Ascending aorta (tissue), 2 donors: Measurements from ENCODE around the gene ASIC3. TPM values are rescaled to one million over a fixed set of nuclear protein-coding genes. Genes with fewer than 3 reads are reported as not detected.

Source experiments
- DNase-seq, 2 donors: peaks; one replicate each; pipeline ENCODE4 v3.0.0-alpha.2; 2019; ENCODE audit warnings: low spot score in 2 of 2
- H3K27ac ChIP-seq, 2 donors: fragments of 200-600 bp; sonication (generic); one replicate each; pipeline ENCODE4 v1.5.1; 2016 to 2017; ENCODE audit warnings: mild to moderate bottlenecking in 1 of 2
- H3K27me3 ChIP-seq: fragments of 200-600 bp; sonication (generic); one replicate; pipeline ENCODE4 v1.5.1; 2017
- H3K36me3 ChIP-seq, 2 donors: fragments of 200-600 bp; sonication (generic); one replicate each; pipeline ENCODE4 v1.5.1; 2016
- H3K4me1 ChIP-seq, 2 donors: fragments of 200-600 bp; sonication (generic); one replicate each; pipeline ENCODE4 v1.5.1; 2016 to 2017; ENCODE audit warnings: mild to moderate bottlenecking in 1 of 2
- H3K4me3 ChIP-seq, 2 donors: fragments of 200-600 bp; sonication (generic); one replicate each; pipeline ENCODE4 v1.5.1; 2016 to 2017; ENCODE audit warnings: mild to moderate bottlenecking in 1 of 2
- H3K9me3 ChIP-seq, 2 donors: fragments of 200-600 bp; sonication (generic); one replicate each; pipeline ENCODE4 v1.5.1; 2016
- CTCF ChIP-seq, 3 experiments: fragments of 200-600 bp in 2 of 3; fragments of 450-650 bp in 1 of 3; sonication (generic) in 2 of 3; IDR thresholded peaks; one replicate each; pipeline ENCODE4 v1.5.1; 2016 to 2019; ENCODE audit warnings: antibody characterized with exemption in 3 of 3, mild to moderate bottlenecking in 1 of 3, moderate library complexity in 1 of 3
- intact Hi-C: fragments of 100-400 bp; cut with DNase I; formaldehyde crosslinking; loops from one replicate; pipeline ENCODE4 v1.15.1; 2023
- total RNA-seq: library from RNA; depleted of rRNA; stranded (reverse); fragments of >200 nt; gene quantifications from one replicate; pipeline ENCODE4 v1.1.0, GENCODE V29; 2016

Gene ASIC3
- total RNA-seq, 1 donor from 2014 or later = not detected

- no peak for TF ChIP-seq CTCF (IDR thresholded peaks at IDR 0.05)
- H3K4me1 ChIP-seq = no peaks in the 10 kb centered on the region
- no peak for DNase-seq
- intact Hi-C loops = no loop called here
- no peaks in the 10 kb centered on the region for H3K27me3 ChIP-seq
- H3K4me3 ChIP-seq = no peak overlapping the region
- H3K36me3 ChIP-seq = no peaks in the 10 kb centered on the region
- no peaks in the 10 kb centered on the region for H3K9me3 ChIP-seq
- H3K27ac ChIP-seq = no peak overlapping the region
These were observed 44.8 kb upstream of the ASIC3 start for GRCh38 chr7:151003572-151003971.

- no peak for DNase-seq
- intact Hi-C loops = no loop called here
- no peak for TF ChIP-seq CTCF (IDR thresholded peaks at IDR 0.05)
- H3K27me3 ChIP-seq = no peaks in the 10 kb centered on the region
- no peaks in the 10 kb centered on the region for H3K36me3 ChIP-seq
- H3K4me1 ChIP-seq = no peaks in the 10 kb centered on the region
- H3K4me3 ChIP-seq = no peak overlapping the region
- H3K27ac ChIP-seq = no peak overlapping the region
- H3K9me3 ChIP-seq = no peaks in the 10 kb centered on the region
These were observed 42.8 kb upstream of the ASIC3 start for GRCh38 chr7:151005566-151005965.

- Histone ChIP-seq H3K4me1 (no peaks in the 10 kb centered on the region), H3K4me3 (no peak overlapping the region), H3K36me3 (no peaks in the 10 kb centered on the region), H3K9me3 (no peaks in the 10 kb centered on the region), H3K27ac (no peak overlapping the region), H3K27me3 (no peaks in the 10 kb centered on the region)
- TF ChIP-seq CTCF (IDR thresholded peaks at IDR 0.05) = no peak
- DNase-seq = no peak
- intact Hi-C loops = no loop called here
These were observed 41.6 kb upstream of the ASIC3 start for GRCh38 chr7:151006590-151007300.

- no peaks in the 10 kb centered on the region for H3K27me3 ChIP-seq
- no peak overlapping the region for H3K4me3 ChIP-seq
- H3K9me3 ChIP-seq = no peaks in the 10 kb centered on the region
- DNase-seq = no peak
- no peaks in the 10 kb centered on the region for H3K4me1 ChIP-seq
- H3K27ac ChIP-seq = no peak overlapping the region
- H3K36me3 ChIP-seq = no peaks in the 10 kb centered on the region
- intact Hi-C loops = no loop called here
- TF ChIP-seq CTCF (IDR thresholded peaks at IDR 0.05) = no peak
These were observed 40.8 kb upstream of the ASIC3 start for GRCh38 chr7:151007469-151007898.

- intact Hi-C loops = no loop called here
These were observed 40.2 kb upstream of the ASIC3 start for GRCh38 chr7:151008143-151008510.

More at GRCh38 chr7:151008143-151008510, 40.2 kb upstream of the ASIC3 start:
- TF ChIP-seq CTCF (IDR thresholded peaks at IDR 0.05) = no peak
- Histone ChIP-seq H3K27ac (no peak overlapping the region), H3K4me3 (peak overlapping the region in 1 of 2 donors; percentile 20), H3K4me1 (peaks cover 0 to under 1% of the 10 kb centered on the region in 2 donors), H3K27me3 (peaks cover 3% of the 10 kb centered on the region), H3K9me3 (no peaks in the 10 kb centered on the region), H3K36me3 (no peaks in the 10 kb centered on the region)
- DNase-seq = no peak
